Stimulated activated CD4-positive, alpha-beta T cell treated with anti-CD3 and anti-CD28 coated beads, TNF-alpha, amount 100 ng/mL, for 4 hours (primary cell): Measurements from ENCODE around the gene PLEKHG5.

ENCODE experiments used
- DNase-seq, 3 experiments: peaks; one replicate each; pipeline ENCODE4 v3.0.0-alpha.2; 2020; ENCODE audit warnings: low read depth in 3 of 3

Gene PLEKHG5

GRCh38 chr1:6477039-6477820 is 14.2 kb downstream of the PLEKHG5 start:
- DNase-seq, result no peak

GRCh38 chr1:6476483-6476882 is 15.0 kb downstream of the PLEKHG5 start:
- no peak for DNase-seq

GRCh38 chr1:6475381-6476133 is 15.9 kb downstream of the PLEKHG5 start:
- DNase-seq, result peak in 2 of 3 experiments; percentile 71 to 76

GRCh38 chr1:6474815-6475282 is 16.6 kb downstream of the PLEKHG5 start:
- no peak for DNase-seq

GRCh38 chr1:6473974-6474814 is 17.3 kb downstream of the PLEKHG5 start:
- no peak for DNase-seq

DNA sequence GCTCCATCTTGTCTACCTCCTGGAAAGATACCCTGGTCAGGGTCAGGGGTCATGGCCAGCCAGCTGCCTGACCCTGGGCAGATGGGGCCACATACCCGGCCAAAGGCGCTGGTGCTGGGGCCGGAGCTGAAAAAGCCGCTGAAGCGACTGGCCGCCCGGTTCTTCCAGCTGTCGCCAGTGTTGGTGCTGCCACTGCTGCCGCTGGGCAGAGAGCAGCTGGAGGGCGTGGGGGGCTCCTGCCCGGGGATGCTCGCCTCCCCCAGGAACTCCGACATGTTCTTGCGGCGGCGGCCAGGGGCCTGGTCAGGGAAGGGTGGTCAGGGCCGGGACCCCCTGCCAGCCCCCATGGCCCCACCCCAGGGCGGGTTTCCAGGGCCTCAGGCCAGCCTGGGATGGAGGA is 18.3 kb downstream of the PLEKHG5 start:
- no peak for DNase-seq

- no peak for DNase-seq
Measured at GRCh38 chr1:6472391-6472790, 19.1 kb downstream of the PLEKHG5 start.

DNA sequence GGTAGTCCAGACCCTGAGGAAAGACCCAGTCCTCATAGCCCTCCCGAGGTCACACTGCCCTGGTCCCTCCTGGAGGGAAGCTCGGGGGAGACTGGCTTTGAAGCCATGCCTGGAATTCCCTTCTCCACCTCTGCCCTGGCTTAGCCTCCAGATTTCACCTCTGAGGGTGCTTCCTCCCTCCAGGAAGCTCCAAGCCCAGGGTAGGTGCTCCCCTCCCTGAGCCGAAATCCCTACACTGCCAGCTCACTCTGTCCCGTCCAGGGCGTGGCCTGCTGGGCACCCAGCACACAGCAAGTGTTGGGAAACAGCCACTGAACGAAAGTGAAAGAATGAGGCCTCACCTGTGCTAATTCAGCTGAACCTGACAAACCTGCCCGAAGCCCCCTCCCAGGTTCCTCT is 19.5 kb downstream of the PLEKHG5 start:
- DNase-seq, result no peak

DNA sequence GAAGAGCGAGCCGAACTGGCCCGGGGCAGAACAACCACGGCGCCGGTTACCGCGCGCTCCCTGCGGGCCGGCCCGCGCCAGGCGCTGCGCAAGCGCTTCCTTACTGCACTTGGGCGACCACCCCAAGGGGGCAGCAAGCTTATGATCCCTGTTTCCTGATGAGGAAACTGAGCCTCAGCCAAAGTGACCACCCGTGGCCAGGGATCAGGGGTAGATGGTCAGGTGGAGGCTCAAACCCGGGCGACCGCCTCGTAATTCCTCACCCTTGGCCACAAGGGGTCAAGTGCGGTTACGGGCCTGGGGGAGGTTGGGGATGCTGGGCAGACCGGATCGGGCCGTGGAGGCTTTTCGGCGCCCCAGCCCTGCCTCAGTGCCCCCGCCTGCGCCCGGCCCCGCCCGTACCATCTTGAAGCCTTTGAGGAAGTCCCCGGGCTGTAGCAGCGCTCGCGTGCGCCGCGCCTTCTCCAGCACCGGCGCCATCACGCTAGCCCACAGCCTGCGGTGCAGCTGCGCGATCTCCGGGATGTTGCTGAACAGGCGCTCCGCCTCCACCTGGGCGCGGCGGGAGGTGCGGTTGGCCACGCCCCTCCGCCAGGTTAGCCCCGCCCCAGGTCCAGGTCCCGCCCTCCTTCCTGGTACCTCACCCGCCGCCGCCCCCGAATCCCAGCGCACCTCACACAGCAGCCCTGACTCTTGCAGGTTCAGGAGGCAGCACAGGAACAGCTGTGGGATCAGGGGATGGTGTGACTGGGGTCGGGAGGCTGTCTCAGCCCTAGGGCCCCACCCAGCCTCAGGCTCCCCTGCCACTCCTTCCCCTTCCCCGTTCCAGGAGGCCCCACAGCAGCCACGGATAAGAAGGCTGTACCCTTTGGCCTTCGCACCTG is 20.1 kb downstream of the PLEKHG5 start:
- no peak for DNase-seq

GRCh38 chr1:6470132-6471085 is 21.1 kb downstream of the PLEKHG5 start:
- DNase-seq, result no peak

- DNase-seq, result no peak
Measured at GRCh38 chr1:6468729-6469461, 22.6 kb downstream of the PLEKHG5 start.

DNA sequence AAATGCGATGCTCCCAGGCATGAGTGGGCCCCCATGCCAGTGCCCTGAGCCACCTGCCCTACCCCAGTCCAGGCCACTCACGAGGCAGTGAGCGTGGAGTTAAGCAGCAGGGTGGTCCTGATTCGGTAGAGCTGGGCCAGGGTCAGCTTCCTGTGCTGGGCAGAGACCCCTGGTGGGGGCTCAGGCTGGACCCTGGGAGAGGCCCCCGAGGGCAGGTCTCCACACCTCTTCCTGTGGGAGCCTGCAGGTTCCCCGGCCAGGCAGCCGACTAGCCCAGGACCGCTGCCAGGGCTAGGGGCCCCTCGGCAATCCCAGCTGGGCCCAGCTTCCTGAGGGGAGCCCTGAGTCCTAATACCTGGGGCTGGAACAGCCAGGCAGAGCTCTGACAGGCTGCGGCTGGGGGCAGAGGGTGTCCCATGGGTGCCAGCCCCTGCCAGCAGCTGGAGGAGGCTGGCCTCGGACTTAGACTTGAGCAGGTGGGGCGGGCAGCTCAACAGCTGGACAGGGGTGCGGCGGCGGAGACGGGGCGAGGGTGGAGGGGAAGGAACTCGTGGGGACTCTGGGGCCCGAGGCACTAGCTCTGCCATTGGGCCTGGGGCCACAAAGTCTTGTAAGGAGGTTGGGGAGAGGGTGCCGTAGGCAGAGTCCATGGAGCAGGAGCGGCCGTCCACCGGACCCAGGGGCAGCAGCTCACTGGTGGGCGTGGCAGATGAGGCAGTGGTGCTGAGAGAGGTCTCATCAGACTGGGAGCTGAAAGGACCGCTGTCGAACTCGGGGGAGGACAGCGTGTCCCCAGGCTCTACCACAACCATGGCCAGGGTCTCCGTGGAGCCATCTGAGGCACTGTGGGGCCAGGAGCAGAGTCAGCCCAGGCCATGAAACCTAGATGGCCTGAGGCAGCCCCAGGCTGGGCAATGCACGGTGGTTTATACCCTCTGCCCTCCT is 23.5 kb downstream of the PLEKHG5 start:
- DNase-seq, result no peak

GRCh38 chr1:6467224-6467623 is 24.2 kb downstream of the PLEKHG5 start:
- DNase-seq, result no peak

DNA sequence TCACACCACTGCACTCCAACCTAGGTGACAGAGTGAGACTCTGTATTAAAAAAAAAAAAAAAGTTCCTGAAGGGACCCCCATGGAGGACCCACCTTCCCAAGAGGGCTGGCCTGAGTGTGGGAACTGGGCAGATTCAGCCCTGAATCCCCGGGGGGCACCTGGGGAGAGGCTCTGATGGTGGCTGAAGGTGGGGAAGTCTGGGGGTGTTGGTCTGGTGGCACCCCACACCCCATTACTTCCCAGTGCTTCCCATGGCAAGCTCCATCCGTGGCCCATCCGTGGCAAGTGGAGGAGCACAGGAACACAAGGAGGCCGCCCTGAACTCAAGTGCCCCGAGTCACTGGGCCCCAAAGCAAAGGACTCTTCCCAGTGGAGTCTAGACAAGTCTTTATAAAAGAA is 24.7 kb downstream of the PLEKHG5 start:
- DNase-seq, result no peak

DNA sequence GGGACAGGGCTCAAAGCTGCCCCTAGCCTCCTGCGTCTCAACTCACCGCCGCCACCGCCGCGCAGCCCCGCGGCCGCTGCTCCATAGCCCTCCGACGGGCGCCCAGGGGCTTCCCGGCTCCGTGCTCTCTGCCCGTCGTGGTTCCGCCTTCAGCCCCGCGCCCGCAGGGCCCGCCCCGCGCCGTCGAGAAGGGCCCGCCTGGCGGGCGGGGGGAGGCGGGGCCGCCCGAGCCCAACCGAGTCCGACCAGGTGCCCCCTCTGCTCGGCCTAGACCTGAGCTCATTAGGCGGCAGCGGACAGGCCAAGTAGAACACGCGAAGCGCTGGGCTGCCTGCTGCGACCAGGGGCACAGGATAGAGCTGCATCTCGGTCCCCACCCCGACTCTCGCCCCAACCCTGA is 25.4 kb downstream of the PLEKHG5 start, which contains the start of gene TNFRSF25:
Gene TNFRSF25, minus strand, starts transcription at position 151 of the 400 bp plus-strand sequence. Its CDS starts 66 bp downstream, at position 85.
- DNase-seq, result peak in 2 of 3 experiments; percentile 47 to 52

- no peak for DNase-seq
Measured at GRCh38 chr1:6465461-6466005, 25.9 kb downstream of the PLEKHG5 start.

DNA sequence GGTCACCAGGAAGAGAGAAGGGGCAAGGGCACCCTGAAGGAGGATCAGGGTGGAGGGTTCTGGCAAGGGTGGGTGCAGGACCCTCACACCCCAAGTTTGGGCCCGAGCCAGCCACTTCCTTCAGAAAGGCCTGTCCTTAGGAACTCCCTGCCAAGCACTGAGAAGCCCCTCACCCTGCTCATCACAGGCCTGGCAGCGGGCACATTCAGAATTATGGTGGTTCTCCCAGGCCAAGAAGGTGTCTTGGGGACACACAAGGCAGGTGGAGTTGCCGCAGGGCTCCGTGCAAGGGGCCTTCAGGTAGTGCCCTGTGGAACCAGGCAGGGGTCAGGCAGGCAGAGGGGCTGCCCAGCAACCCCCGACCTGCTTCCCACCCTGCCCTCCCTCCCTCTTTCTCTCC is 26.6 kb downstream of the PLEKHG5 start:
- no peak for DNase-seq

DNA sequence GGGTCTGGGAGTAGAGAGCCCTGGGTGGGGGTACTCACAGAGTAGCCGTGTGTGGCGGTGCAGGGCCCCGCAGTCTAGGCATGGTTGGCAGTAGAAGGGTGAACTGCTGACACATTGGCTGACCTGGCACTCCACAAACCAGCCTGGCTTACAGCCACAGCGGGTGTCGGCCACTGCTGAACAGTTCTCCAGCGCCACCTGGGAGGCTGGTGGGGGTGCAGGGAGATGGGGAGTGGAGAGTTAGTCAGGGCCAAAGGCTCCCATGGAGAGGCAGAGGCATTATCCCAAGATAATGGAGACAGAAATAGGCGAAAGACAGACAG is 27.0 kb downstream of the PLEKHG5 start:
- DNase-seq, result no peak
